UCSD-AML1 (cell line): ENCODE data around the gene PKHD1.

ENCODE experiments used
- DNase-seq: peaks from one replicate; lab custom pipeline; 2025; ENCODE audit not compliant: unreplicated experiment; lab: John Stamatoyannopoulos, UW

Gene PKHD1

GRCh38 chr6:52087498-52087999 is at the start of gene PKHD1:
TSS of gene PKHD1 (minus strand) at chr6:52087613. CDS start at chr6:52084933, 2,680 bp downstream.
- no peak for DNase-seq

GRCh38 chr6:52136934-52137467 is 49.6 kb upstream of the PKHD1 start:
- no peak for DNase-seq

- DNase-seq, result no peak
Measured at GRCh38 chr6:52136055-52136454, 48.6 kb upstream of the PKHD1 start.

GRCh38 chr6:52135217-52135616 is 47.8 kb upstream of the PKHD1 start:
- DNase-seq, result no peak

GRCh38 chr6:52134011-52134410 is 46.6 kb upstream of the PKHD1 start:
- no peak for DNase-seq

- DNase-seq, result no peak
Measured at GRCh38 chr6:52133324-52133723, 45.9 kb upstream of the PKHD1 start.

GRCh38 chr6:52132292-52132691 is 44.9 kb upstream of the PKHD1 start:
- no peak for DNase-seq

GRCh38 chr6:52130440-52130839 is 43.0 kb upstream of the PKHD1 start:
- no peak for DNase-seq

- no peak for DNase-seq
Measured at GRCh38 chr6:52127957-52128356, 40.5 kb upstream of the PKHD1 start.

GRCh38 chr6:52126231-52126630 is 38.8 kb upstream of the PKHD1 start:
- DNase-seq, result no peak

- DNase-seq, result no peak
Measured at GRCh38 chr6:52125572-52125971, 38.2 kb upstream of the PKHD1 start.

- DNase-seq, result no peak
Measured at GRCh38 chr6:52125139-52125538, 37.7 kb upstream of the PKHD1 start.

GRCh38 chr6:52124126-52125121 is 37.0 kb upstream of the PKHD1 start:
- DNase-seq, result no peak

GRCh38 chr6:52123251-52123650 is 35.8 kb upstream of the PKHD1 start:
- no peak for DNase-seq

GRCh38 chr6:52117352-52117751 is 29.9 kb upstream of the PKHD1 start:
- no peak for DNase-seq

GRCh38 chr6:52116605-52116948 is 29.2 kb upstream of the PKHD1 start:
- no peak for DNase-seq

GRCh38 chr6:52115891-52116604 is 28.6 kb upstream of the PKHD1 start:
- DNase-seq, result no peak

GRCh38 chr6:52115145-52115741 is 27.8 kb upstream of the PKHD1 start:
- DNase-seq, result no peak

GRCh38 chr6:52109171-52109571 is 21.8 kb upstream of the PKHD1 start:
- DNase-seq, result no peak

GRCh38 chr6:52108128-52108527 is 20.7 kb upstream of the PKHD1 start:
- no peak for DNase-seq

- no peak for DNase-seq
Measured at GRCh38 chr6:52106994-52107393, 19.6 kb upstream of the PKHD1 start.
